GM12874 (cell line): ENCODE data around the gene CACHD1.

Experiments
- TF ChIP-seq, protein P1 (sequence below): IDR thresholded peaks from 2 replicates; pipeline ENCODE4 v1.5.1; 2011; ENCODE audit warnings: low read depth, mild to moderate bottlenecking, control low read depth, low read length, moderate library complexity; ENCODE audit not compliant: insufficient read depth

The CACHD1 gene

DNA sequence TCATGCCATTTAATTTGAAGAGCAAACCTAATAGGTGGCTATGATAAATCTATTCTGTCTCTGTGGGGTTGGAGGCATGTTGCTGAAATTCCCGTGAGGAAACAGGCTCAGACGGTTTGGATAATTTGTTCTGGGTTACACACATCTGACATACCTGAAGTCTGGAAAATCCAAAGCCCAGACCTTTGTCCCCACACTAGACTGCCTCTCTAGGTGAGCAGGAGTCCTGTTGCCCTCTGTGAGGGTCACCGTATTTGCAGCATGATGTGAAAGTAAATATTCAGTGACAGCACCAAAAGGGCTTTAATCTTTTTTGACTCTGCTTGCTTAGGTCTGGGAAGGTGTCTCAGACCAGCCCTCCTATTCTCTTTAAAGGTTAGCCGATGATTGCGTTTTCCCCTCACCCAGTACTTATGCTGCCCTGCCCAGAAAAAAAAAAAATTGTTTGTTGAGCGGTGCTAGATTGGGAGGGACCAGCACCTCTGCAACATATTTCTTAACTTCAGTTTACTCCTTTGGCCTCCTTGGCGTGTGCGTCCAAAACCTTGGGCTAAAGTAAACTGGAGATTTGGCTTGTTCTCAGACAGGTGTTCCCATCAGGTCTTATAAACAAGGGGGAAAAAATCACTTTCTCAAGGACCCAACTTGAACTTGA is 67.0 kb downstream of the CACHD1 start:
- TF ChIP-seq, protein P1, sequence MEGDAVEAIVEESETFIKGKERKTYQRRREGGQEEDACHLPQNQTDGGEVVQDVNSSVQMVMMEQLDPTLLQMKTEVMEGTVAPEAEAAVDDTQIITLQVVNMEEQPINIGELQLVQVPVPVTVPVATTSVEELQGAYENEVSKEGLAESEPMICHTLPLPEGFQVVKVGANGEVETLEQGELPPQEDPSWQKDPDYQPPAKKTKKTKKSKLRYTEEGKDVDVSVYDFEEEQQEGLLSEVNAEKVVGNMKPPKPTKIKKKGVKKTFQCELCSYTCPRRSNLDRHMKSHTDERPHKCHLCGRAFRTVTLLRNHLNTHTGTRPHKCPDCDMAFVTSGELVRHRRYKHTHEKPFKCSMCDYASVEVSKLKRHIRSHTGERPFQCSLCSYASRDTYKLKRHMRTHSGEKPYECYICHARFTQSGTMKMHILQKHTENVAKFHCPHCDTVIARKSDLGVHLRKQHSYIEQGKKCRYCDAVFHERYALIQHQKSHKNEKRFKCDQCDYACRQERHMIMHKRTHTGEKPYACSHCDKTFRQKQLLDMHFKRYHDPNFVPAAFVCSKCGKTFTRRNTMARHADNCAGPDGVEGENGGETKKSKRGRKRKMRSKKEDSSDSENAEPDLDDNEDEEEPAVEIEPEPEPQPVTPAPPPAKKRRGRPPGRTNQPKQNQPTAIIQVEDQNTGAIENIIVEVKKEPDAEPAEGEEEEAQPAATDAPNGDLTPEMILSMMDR = no peak

DNA sequence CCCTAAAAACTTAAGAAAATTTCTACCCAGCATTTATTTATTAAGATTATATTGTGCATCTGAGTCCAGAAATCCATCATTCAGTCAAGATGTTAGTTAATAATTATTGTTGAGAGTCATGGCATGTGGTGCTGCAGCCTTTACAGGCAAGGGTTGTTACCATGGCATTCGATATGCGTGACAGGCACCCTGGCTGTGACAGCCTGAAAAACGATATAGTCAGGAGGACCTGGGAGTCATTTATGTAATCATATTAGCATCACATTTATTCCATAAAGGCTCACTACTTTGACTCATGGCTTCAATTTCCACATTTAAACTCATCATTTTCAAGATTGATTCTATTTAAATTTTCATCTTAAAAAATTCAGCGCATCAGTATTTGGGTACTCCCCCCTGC is 68.0 kb downstream of the CACHD1 start:
- TF ChIP-seq, protein P1 = no peak

DNA sequence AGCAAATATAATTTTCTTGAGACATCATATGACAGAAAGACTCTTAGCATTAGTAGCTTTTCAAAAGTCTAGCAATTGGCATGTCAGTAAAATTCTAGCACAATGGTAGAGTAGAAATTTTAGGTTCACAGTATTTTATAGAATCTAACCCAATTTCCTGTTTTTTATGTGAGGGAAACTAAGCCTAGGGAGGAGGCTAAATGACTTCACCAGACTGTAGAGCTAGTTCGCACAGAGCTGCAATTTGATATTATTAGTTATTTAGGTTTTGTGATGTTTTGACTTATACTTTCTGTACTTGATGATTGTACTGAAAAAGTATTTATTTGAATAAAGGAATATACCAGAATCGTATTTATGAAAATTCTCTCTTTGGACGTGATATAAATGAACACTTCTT is 68.5 kb downstream of the CACHD1 start:
- TF ChIP-seq, protein P1 = no peak

DNA sequence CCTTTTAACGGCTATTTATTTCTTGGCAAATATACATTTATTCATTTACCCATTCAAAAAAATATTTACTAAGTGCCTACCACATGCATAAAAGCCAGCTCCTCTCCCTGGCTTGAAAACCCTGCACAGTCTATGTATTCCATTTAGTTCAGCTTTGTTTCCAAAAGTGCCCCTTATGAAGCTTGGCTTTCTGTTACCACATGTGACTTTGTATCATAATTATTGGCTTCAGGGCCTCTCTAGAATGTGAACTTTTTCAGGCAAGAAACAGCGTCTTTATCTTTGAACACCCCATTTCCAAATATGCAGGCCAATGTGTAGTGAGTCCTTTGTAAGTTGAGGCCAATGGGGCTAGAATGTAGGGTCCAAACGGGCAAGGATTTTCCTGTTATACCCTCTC is 69.4 kb downstream of the CACHD1 start:
- TF ChIP-seq, protein P1 = no peak

DNA sequence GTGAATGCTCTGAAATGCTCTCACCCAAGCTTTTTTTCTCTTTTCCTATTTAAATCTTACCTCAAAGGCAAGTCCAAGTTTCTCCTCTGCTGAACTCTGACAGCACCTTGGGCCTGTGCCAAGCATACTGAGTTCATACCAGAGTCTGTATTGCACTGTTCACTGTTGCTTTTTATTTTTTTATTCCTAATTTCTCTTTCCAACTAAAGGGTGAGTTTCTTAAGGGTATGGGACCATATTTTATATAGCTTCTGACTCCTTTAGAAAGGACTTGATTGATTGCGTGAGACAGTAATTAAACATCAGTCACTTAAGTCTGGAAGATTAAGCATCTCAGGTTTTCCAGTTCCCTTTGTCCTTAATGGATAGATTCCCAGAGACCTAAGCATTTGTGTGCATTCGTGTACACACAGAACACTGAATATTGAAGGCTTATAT is 69.9 kb downstream of the CACHD1 start:
- TF ChIP-seq, protein P1 = no peak

DNA sequence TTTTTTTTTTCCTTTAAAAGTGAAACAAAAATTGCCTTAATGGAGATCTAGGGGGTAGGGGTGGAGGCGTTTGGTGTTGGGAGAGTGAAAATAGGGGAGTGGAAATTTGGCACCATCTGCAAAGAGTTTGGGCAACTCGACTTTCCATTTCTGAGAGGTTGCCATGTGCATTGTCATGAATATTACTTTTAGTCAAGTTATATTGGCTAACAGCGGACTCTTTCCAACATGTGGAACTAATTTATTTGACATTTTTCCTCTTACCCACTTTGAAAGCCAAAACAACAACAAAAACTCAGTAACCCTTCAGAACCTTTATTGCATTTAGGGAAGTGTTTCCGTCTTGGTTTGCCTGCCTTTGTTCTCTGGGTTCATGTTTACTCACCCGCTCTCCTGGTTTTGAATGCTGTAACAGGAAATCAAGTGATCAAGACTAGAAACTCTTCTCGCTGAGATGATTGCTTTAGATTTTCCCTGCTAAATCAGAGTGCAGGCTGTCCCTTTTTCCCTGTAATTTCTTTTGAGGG is 70.4 kb downstream of the CACHD1 start:
- TF ChIP-seq, protein P1 = no peak

DNA sequence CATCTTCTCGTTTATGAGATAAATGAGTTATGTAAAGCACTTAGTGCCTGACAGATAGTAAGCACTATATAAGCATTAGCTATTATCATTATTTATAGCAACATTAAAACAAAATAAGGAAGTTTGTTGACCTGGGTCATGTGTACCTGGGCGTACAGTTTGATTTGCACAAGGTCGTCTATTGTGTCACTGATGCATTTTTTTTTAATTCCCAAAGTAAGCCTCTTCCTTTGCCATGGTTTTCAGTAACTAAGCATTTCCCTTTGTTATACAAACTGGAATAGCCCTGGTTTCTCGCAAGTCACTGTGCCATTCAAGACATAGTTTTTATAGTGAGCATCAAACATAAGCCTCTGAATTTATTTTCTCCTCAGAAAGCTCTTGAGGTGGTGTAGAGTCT is 72.2 kb downstream of the CACHD1 start:
- TF ChIP-seq, protein P1 = no peak
